ENCODE measurements around the gene MOV10. TPM values are rescaled to one million over a fixed set of nuclear protein-coding genes. Genes with fewer than 3 reads are reported as not detected.

MOV10 gene
- total RNA-seq, 4 donors from 2014 or later: 12.3 to 24.1 (median 18.7) TPM

GRCh38 chr1:112729909-112730308, 55.5 kb downstream of the MOV10 start:
- H3K4me1 ChIP-seq: no peaks in the 10 kb centered on the region
- DNase-seq (ENCODE audit: extremely low spot score): no peak
- no peak for TF ChIP-seq CTCF (IDR thresholded peaks at IDR 0.05)
- TF ChIP-seq POLR2A (IDR thresholded peaks at IDR 0.05; ENCODE audit: low read depth): no peak
- TF ChIP-seq POLR2AphosphoS5 (IDR thresholded peaks at IDR 0.05): no peak
- no peak for TF ChIP-seq EP300 (IDR thresholded peaks at IDR 0.05)
- H3K27ac ChIP-seq (replicated peaks in 1 of 4): no peak overlapping the region
- no peaks in the 10 kb centered on the region for H3K36me3 ChIP-seq
- intact Hi-C loops (cut with DNase I): no loop called here
- WGBS: 82% methylated on average over 1 of the region's 1 CpG
- no peaks in the 10 kb centered on the region for H3K9me3 ChIP-seq
- no peak overlapping the region for H3K4me3 ChIP-seq
- no peaks in the 10 kb centered on the region for H3K27me3 ChIP-seq

- H3K4me1 ChIP-seq: no peaks in the 10 kb centered on the region
- H3K27me3 ChIP-seq: no peaks in the 10 kb centered on the region
- H3K9me3 ChIP-seq: no peaks in the 10 kb centered on the region
- no peak overlapping the region for H3K27ac ChIP-seq (replicated peaks in 1 of 4)
- no peak overlapping the region for H3K4me3 ChIP-seq
- TF ChIP-seq POLR2A (IDR thresholded peaks at IDR 0.05; ENCODE audit: low read depth) (no peak), POLR2AphosphoS5 (IDR thresholded peaks at IDR 0.05) (no peak), EP300 (IDR thresholded peaks at IDR 0.05) (no peak), CTCF (IDR thresholded peaks at IDR 0.05) (no peak)
- 86% methylated on average over 1 of the region's 1 CpG for WGBS
- H3K36me3 ChIP-seq: no peaks in the 10 kb centered on the region
- DNase-seq (ENCODE audit: extremely low spot score): no peak
- intact Hi-C loops (cut with DNase I): no loop called here
Observed at GRCh38 chr1:112731451-112731850, 57.0 kb downstream of the MOV10 start.

GRCh38 chr1:112735752-112736151, 61.3 kb downstream of the MOV10 start:
- Histone ChIP-seq H3K27ac (replicated peaks in 1 of 4) (no peak overlapping the region), H3K4me1 (no peaks in the 10 kb centered on the region)

DNA sequence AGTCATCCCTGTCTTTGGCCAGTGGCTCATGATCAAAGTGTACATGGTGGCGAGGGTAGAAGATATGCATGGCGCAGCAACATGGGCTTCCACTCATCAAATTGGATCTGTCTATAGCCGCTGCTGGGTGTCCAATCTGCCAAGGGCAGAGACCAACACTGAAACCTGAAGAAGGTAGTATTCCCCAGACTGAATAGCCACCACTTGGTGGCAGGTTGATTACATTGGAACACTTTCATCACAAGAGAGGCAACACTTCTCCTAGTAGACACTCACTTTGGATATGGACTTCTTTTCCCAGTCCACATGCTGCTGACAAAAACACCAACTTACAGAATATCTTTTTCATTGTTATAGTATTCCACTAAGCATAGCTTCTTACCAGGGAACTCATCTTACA, 63.1 kb downstream of the MOV10 start:
- intact Hi-C loops (cut with DNase I): no loop called here
- H3K9me3 ChIP-seq: peaks cover 0 to 6% (median 0%) of the 10 kb centered on the region in 4 donors
- TF ChIP-seq CTCF (IDR thresholded peaks at IDR 0.05) (no peak), POLR2AphosphoS5 (IDR thresholded peaks at IDR 0.05) (no peak), POLR2A (IDR thresholded peaks at IDR 0.05; ENCODE audit: low read depth) (no peak), EP300 (IDR thresholded peaks at IDR 0.05) (no peak)
- no peaks in the 10 kb centered on the region for H3K4me1 ChIP-seq
- H3K27me3 ChIP-seq: peaks cover 0 to 10% (median 0%) of the 10 kb centered on the region in 4 donors
- no peak overlapping the region for H3K27ac ChIP-seq (replicated peaks in 1 of 4)
- no peak for DNase-seq (ENCODE audit: extremely low spot score)
- no peak overlapping the region for H3K4me3 ChIP-seq
- 93% methylated on average over 3 of the region's 3 CpGs for WGBS
- H3K36me3 ChIP-seq: no peaks in the 10 kb centered on the region

More at GRCh38 chr1:112735752-112736151, 61.3 kb downstream of the MOV10 start:
- no peak overlapping the region for H3K4me3 ChIP-seq
- WGBS: 92% methylated on average over 1 of the region's 1 CpG
- intact Hi-C loops (cut with DNase I): no loop called here
- no peak for DNase-seq (ENCODE audit: extremely low spot score)
- H3K27me3 ChIP-seq: no peaks in the 10 kb centered on the region
- peaks cover 0 to 6% (median 0%) of the 10 kb centered on the region in 4 donors for H3K9me3 ChIP-seq
- TF ChIP-seq POLR2A (IDR thresholded peaks at IDR 0.05; ENCODE audit: low read depth) (no peak), CTCF (IDR thresholded peaks at IDR 0.05) (no peak), EP300 (IDR thresholded peaks at IDR 0.05) (no peak), POLR2AphosphoS5 (IDR thresholded peaks at IDR 0.05) (no peak)
- H3K36me3 ChIP-seq: no peaks in the 10 kb centered on the region
